OCI-LY1 (cell line): ENCODE measurements around the gene DHRS11.

Experiments
- H2AFZ ChIP-seq: fragments of 200-600 bp; sonication (generic), shearing (Covaris generic); 2 replicates; pipeline ENCODE4 v1.6.0; 2014; ENCODE audit warnings: antibody characterized with exemption, mild to moderate bottlenecking, low read length
- H3F3A ChIP-seq: fragments of 200-600 bp; sonication (generic), shearing (Covaris generic); 2 replicates; pipeline ENCODE4 v1.6.0; 2014; ENCODE audit warnings: mild to moderate bottlenecking, antibody characterized with exemption, low read length, moderate library complexity; ENCODE audit not compliant: insufficient read depth
- H3K27ac ChIP-seq: fragments of 200-600 bp; sonication (generic); 2 replicates; pipeline ENCODE4 v1.5.1; 2014; ENCODE audit warnings: low read length, mixed run types, mild to moderate bottlenecking, low read depth; ENCODE audit not compliant: poor library complexity, severe bottlenecking
- H3K27me3 ChIP-seq: fragments of 200-600 bp; sonication (generic); 2 replicates; pipeline ENCODE4 v1.6.0; 2014; ENCODE audit warnings: antibody characterized with exemption, mild to moderate bottlenecking, low read length, moderate library complexity; ENCODE audit not compliant: insufficient read depth
- H3K36me3 ChIP-seq: fragments of 200-600 bp; sonication (generic); 2 replicates; pipeline ENCODE4 v1.6.1; 2014; ENCODE audit warnings: mild to moderate bottlenecking, antibody characterized with exemption, low read length, moderate library complexity, mixed read lengths; ENCODE audit not compliant: insufficient read depth
- H3K4me1 ChIP-seq: fragments of 200-600 bp; sonication (generic); 2 replicates; pipeline ENCODE4 v1.5.1; 2014; ENCODE audit warnings: mild to moderate bottlenecking, low read length, moderate library complexity; ENCODE audit not compliant: insufficient read depth, severe bottlenecking
- H3K4me2 ChIP-seq: fragments of 200-600 bp; sonication (generic), shearing (Covaris generic); 2 replicates; pipeline ENCODE4 v1.6.1; 2014; ENCODE audit warnings: low read length
- H3K4me3 ChIP-seq: fragments of 200-600 bp; sonication (generic); 2 replicates; pipeline ENCODE4 v1.5.1; 2014; ENCODE audit warnings: low read length, low read depth, mild to moderate bottlenecking, mixed read lengths; ENCODE audit not compliant: poor library complexity, severe bottlenecking
- H3K79me2 ChIP-seq: fragments of 200-600 bp; shearing (Covaris generic); 2 replicates; pipeline ENCODE4 v1.6.1; 2016; ENCODE audit warnings: mixed run types, low read length, mixed read lengths; ENCODE audit not compliant: insufficient read depth
- H3K9ac ChIP-seq: fragments of 200-600 bp; sonication (generic), shearing (Covaris generic); 2 replicates; pipeline ENCODE4 v1.6.1; 2014; ENCODE audit warnings: mild to moderate bottlenecking, low read length, mixed read lengths
- H3K9me2 ChIP-seq: fragments of 200-600 bp; sonication (generic), shearing (Covaris generic); 2 replicates; pipeline ENCODE4 v1.6.1; 2014; ENCODE audit warnings: low read depth, mild to moderate bottlenecking, low read length, mixed read lengths
- H3K9me3 ChIP-seq: fragments of 200-600 bp; shearing (Covaris generic); 2 replicates; pipeline ENCODE4 v1.6.1; 2014; ENCODE audit warnings: low read length, mixed read lengths
- H4K20me1 ChIP-seq: fragments of 200-600 bp; sonication (generic), shearing (Covaris generic); 2 replicates; pipeline ENCODE4 v1.6.0; 2016; ENCODE audit warnings: mild to moderate bottlenecking, low read length; ENCODE audit not compliant: insufficient read depth
- EZH2 ChIP-seq: fragments of 200-600 bp; sonication (generic), shearing (Covaris generic); IDR thresholded peaks from 2 replicates; pipeline ENCODE4 v1.8.0; 2017; ENCODE audit warnings: borderline replicate concordance, mixed run types, mild to moderate bottlenecking, antibody characterized with exemption, low read length, moderate library complexity, mixed read lengths
- TF ChIP-seq, protein P1 (sequence below): fragments of 200-600 bp; sonication (generic), shearing (Covaris generic); IDR thresholded peaks from 2 replicates; pipeline ENCODE4 v1.5.1; 2017; ENCODE audit warnings: mild to moderate bottlenecking, antibody characterized with exemption, low read length, moderate library complexity, mixed read lengths

DHRS11 gene

DNA sequence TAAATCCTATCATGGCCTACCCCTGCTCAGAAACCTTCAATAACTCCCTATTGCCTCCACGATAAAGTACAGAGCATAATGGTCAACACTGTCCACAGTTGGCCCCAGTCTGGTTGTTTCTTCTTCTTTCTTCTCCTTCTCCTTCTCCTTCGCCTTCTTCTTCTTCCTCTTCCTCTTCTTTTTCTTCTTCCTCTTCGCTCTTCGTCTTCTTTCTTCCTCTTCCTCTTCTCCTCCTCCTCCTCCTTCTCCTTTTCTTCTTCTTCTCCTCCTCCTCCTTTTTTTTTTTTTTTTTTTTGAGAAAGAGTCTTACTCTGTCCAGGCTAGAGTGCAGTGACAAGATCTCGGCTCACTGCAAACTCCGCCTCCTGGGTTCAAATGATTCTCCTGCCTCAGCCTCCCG, 33.5 kb downstream of the DHRS11 start:
- Histone ChIP-seq H4K20me1 (no peaks in the 10 kb centered on the region), H3K9ac (no peak overlapping the region), H3K36me3 (no peaks in the 10 kb centered on the region), H3K4me1 (no peaks in the 10 kb centered on the region), H3K9me2 (no peaks in the 10 kb centered on the region), H3K27ac (no peak overlapping the region), H3F3A (no peaks in the 10 kb centered on the region), H3K9me3 (no peaks in the 10 kb centered on the region), H3K79me2 (no peaks in the 10 kb centered on the region), H3K4me2 (no peak overlapping the region), H3K4me3 (no peak overlapping the region), H2AFZ (no peak overlapping the region), H3K27me3 (no peaks in the 10 kb centered on the region)
- TF ChIP-seq EZH2, result no peak
- TF ChIP-seq, protein P1, sequence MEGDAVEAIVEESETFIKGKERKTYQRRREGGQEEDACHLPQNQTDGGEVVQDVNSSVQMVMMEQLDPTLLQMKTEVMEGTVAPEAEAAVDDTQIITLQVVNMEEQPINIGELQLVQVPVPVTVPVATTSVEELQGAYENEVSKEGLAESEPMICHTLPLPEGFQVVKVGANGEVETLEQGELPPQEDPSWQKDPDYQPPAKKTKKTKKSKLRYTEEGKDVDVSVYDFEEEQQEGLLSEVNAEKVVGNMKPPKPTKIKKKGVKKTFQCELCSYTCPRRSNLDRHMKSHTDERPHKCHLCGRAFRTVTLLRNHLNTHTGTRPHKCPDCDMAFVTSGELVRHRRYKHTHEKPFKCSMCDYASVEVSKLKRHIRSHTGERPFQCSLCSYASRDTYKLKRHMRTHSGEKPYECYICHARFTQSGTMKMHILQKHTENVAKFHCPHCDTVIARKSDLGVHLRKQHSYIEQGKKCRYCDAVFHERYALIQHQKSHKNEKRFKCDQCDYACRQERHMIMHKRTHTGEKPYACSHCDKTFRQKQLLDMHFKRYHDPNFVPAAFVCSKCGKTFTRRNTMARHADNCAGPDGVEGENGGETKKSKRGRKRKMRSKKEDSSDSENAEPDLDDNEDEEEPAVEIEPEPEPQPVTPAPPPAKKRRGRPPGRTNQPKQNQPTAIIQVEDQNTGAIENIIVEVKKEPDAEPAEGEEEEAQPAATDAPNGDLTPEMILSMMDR, result no peak

- Histone ChIP-seq H3K79me2 (no peaks in the 10 kb centered on the region), H3K4me1 (no peaks in the 10 kb centered on the region), H3K36me3 (no peaks in the 10 kb centered on the region), H3K27me3 (no peaks in the 10 kb centered on the region), H3K9me2 (no peaks in the 10 kb centered on the region), H3K4me3 (no peak overlapping the region), H3F3A (no peaks in the 10 kb centered on the region), H4K20me1 (no peaks in the 10 kb centered on the region), H3K9ac (no peak overlapping the region), H3K4me2 (no peak overlapping the region), H2AFZ (no peak overlapping the region), H3K9me3 (no peaks in the 10 kb centered on the region), H3K27ac (no peak overlapping the region)
- TF ChIP-seq, protein P1, result no peak
- no peak for TF ChIP-seq EZH2
These were observed 35.4 kb downstream of the DHRS11 start for GRCh38 chr17:36627101-36627500.

DNA sequence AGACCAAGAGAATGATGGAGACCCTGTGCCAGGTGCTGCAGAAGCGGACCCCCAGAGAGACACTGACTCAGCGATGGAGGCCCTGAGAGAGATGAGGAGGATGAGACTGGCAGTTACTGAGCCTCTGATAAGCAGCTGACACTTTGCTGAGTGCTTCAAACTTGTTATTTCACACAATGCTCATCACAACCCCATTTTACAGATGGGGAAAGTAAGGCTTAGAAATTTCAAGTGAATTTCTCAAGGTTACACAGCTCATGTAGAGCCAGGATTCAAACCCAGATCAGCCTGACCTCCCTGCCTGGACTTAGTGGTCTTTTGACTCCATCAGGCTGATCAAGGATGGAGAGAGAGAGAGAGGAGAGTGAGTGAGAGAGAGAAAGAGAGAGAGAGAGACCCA, 36.9 kb downstream of the DHRS11 start:
- Histone ChIP-seq H3K9me2 (no peaks in the 10 kb centered on the region), H3F3A (no peaks in the 10 kb centered on the region), H3K4me1 (no peaks in the 10 kb centered on the region), H3K27me3 (no peaks in the 10 kb centered on the region), H3K79me2 (no peaks in the 10 kb centered on the region), H4K20me1 (no peaks in the 10 kb centered on the region), H3K9ac (no peak overlapping the region), H3K4me3 (no peak overlapping the region), H3K4me2 (no peak overlapping the region), H3K36me3 (no peaks in the 10 kb centered on the region), H3K9me3 (no peaks in the 10 kb centered on the region), H3K27ac (no peak overlapping the region), H2AFZ (no peak overlapping the region)
- no peak for TF ChIP-seq EZH2
- TF ChIP-seq, protein P1, result no peak
